IMR-90 (cell line): ENCODE measurements around the gene FGF3. TPM values are rescaled to one million over a fixed set of nuclear protein-coding genes. Genes with fewer than 3 reads are reported as not detected.

Source experiments
- ATAC-seq: fragments of 200-7000 bp; cut with Tn5 transposase; 2 replicates; pipeline ENCODE4 v1.9.1; 2020; ENCODE audit warnings: low read depth, mild to moderate bottlenecking, moderate library complexity
- BruUV-seq: library from RNA; stranded (reverse); fragments of 400-500 nt; replicated peaks from 2 replicates; lab custom pipeline; 2021; lab: Mats Ljungman, UMichigan
- CTCF ChIA-PET: fragments of 300-600 bp; formaldehyde crosslinking; extraction: SDS; loops from one replicate; lab custom pipeline; 2021; ENCODE audit warnings: antibody characterized with exemption; lab: Yijun Ruan, JAX
- POLR2A ChIA-PET: fragments of 300-600 bp; sonication (Branson Sonifier 250); formaldehyde crosslinking; loops from one replicate; lab custom pipeline; 2022; ENCODE audit warnings: antibody characterized with exemption; ENCODE audit not compliant: unreplicated experiment; lab: Charles Lee
- DNase-seq: peaks from one replicate; pipeline ENCODE4 v3.0.0; 2013
- H2AFZ ChIP-seq: replicated peaks from 2 replicates; pipeline ENCODE3; 2013; ENCODE audit warnings: low read length, mild to moderate bottlenecking; ENCODE audit not compliant: poor library complexity
- H2AK5ac ChIP-seq: 2 replicates; pipeline ENCODE4 v1.6.1; 2013; ENCODE audit warnings: low read depth, low read length, inconsistent platforms
- H2AK9ac ChIP-seq: replicated peaks from 2 replicates; pipeline ENCODE3; 2013; ENCODE audit warnings: mild to moderate bottlenecking, low read depth, low read length, moderate library complexity; ENCODE audit not compliant: poor library complexity
- H2BK120ac ChIP-seq: 2 replicates; pipeline ENCODE4 v1.6.1; 2013; ENCODE audit warnings: low read depth, low read length, inconsistent platforms
- H2BK15ac ChIP-seq: 3 replicates; pipeline ENCODE4 v1.6.1; 2013; ENCODE audit warnings: low read depth, low read length, inconsistent platforms
- H2BK20ac ChIP-seq: 2 replicates; pipeline ENCODE4 v1.6.1; 2013; ENCODE audit warnings: low read depth, mild to moderate bottlenecking, inconsistent platforms, low read length, moderate library complexity
- H2BK5ac ChIP-seq: 2 replicates; pipeline ENCODE4 v1.6.1; 2013; ENCODE audit warnings: mild to moderate bottlenecking, low read depth, low read length, inconsistent platforms; ENCODE audit not compliant: poor library complexity, severe bottlenecking
- H3K14ac ChIP-seq: replicated peaks from 2 replicates; pipeline ENCODE4 v1.6.1; 2013; ENCODE audit warnings: low read depth, low read length, inconsistent platforms
- H3K18ac ChIP-seq: 2 replicates; pipeline ENCODE4 v1.6.1; 2013; ENCODE audit warnings: low read depth, low read length, control low read depth
- H3K23ac ChIP-seq: 2 replicates; pipeline ENCODE4 v1.6.1; 2013; ENCODE audit warnings: low read depth, low read length, inconsistent platforms
- H3K27ac ChIP-seq: 2 replicates; pipeline ENCODE4 v1.5.1; 2013; ENCODE audit warnings: mild to moderate bottlenecking, control low read depth, low read length; ENCODE audit not compliant: insufficient read depth
- H3K27me3 ChIP-seq: 2 replicates; pipeline ENCODE4 v1.6.1; 2013; ENCODE audit warnings: low read length; ENCODE audit not compliant: control insufficient read depth, insufficient read depth
- H3K36me3 ChIP-seq: 2 replicates; pipeline ENCODE4 v1.6.1; 2013; ENCODE audit warnings: low read length, mixed read lengths; ENCODE audit not compliant: control insufficient read depth, insufficient read depth
- H3K4ac ChIP-seq: 2 replicates; pipeline ENCODE4 v1.6.1; 2013; ENCODE audit warnings: low read depth, low read length, inconsistent platforms
- H3K4me1 ChIP-seq: 2 replicates; pipeline ENCODE4 v1.6.1; 2013; ENCODE audit warnings: low read length, mixed read lengths; ENCODE audit not compliant: control insufficient read depth, insufficient read depth
- H3K4me2 ChIP-seq: 2 replicates; pipeline ENCODE4 v1.6.1; 2013; ENCODE audit warnings: low read depth, mild to moderate bottlenecking, control low read depth, low read length, moderate library complexity
- H3K4me3 ChIP-seq: 2 replicates; pipeline ENCODE4 v1.5.1; 2013; ENCODE audit warnings: low read depth, mild to moderate bottlenecking, control low read depth, low read length, moderate library complexity; ENCODE audit not compliant: insufficient read depth
- H3K56ac ChIP-seq: 2 replicates; pipeline ENCODE4 v1.6.1; 2013; ENCODE audit warnings: low read length, inconsistent platforms; ENCODE audit not compliant: insufficient read depth; ENCODE audit errors: extremely low read depth
- H3K79me1 ChIP-seq, 2 experiments: 2 replicates each; pipeline ENCODE4 v1.6.1; 2013; ENCODE audit warnings: low read length in 2 of 2, inconsistent platforms in 1 of 2, low read depth in 1 of 2
- H3K9ac ChIP-seq: 2 replicates; pipeline ENCODE4 v1.6.1; 2013; ENCODE audit warnings: low read depth, low read length, control low read depth
- H3K9me1 ChIP-seq: 2 replicates; pipeline ENCODE4 v1.6.1; 2013; ENCODE audit warnings: low read length, inconsistent platforms; ENCODE audit not compliant: insufficient read depth
- H3K9me3 ChIP-seq: 2 replicates; pipeline ENCODE4 v1.6.1; 2013; ENCODE audit warnings: low read length; ENCODE audit not compliant: control insufficient read depth, insufficient read depth
- H4K20me1 ChIP-seq: 2 replicates; pipeline ENCODE4 v1.6.1; 2013; ENCODE audit warnings: low read length, inconsistent platforms; ENCODE audit not compliant: insufficient read depth
- H4K5ac ChIP-seq: 2 replicates; pipeline ENCODE4 v1.6.1; 2013; ENCODE audit warnings: mild to moderate bottlenecking, low read depth, low read length, control low read depth
- H4K8ac ChIP-seq, 2 experiments: 2 replicates each; pipeline ENCODE4 v1.6.1; 2013; ENCODE audit warnings: low read depth in 2 of 2, low read length in 2 of 2, control low read depth in 1 of 2, inconsistent platforms in 1 of 2
- H4K91ac ChIP-seq: 2 replicates; pipeline ENCODE4 v1.6.1; 2013; ENCODE audit warnings: low read depth, low read length, inconsistent platforms; ENCODE audit not compliant: insufficient read depth
- BHLHE40 ChIP-seq: fragments of 150-350 bp; IDR thresholded peaks from 2 replicates; pipeline ENCODE4 v1.6.1; 2016; ENCODE audit warnings: mild to moderate bottlenecking, low read depth, low read length
- CEBPB ChIP-seq: IDR thresholded peaks from 2 replicates; pipeline ENCODE4 v1.6.1; 2012; ENCODE audit warnings: low read depth, low read length, improper control_type of control experiment
- ELK1 ChIP-seq: fragments of 150-350 bp; IDR thresholded peaks from 2 replicates; pipeline ENCODE4 v1.6.1; 2016; ENCODE audit warnings: low read depth, mild to moderate bottlenecking, low read length, moderate library complexity, borderline replicate concordance
- FOS ChIP-seq: fragments of 150-350 bp; IDR thresholded peaks from 2 replicates; pipeline ENCODE4 v1.6.1; 2016; ENCODE audit warnings: low read depth, low read length
- MAZ ChIP-seq: IDR thresholded peaks from 2 replicates; pipeline ENCODE4 v1.6.1; 2012; ENCODE audit warnings: low read depth, mild to moderate bottlenecking, low read length, improper control_type of control experiment, moderate library complexity, borderline replicate concordance
- MXI1 ChIP-seq: IDR thresholded peaks from 2 replicates; pipeline ENCODE4 v1.6.1; 2012; ENCODE audit warnings: low read depth, mild to moderate bottlenecking, low read length, moderate library complexity, borderline replicate concordance
- RFX5 ChIP-seq: IDR thresholded peaks from 2 replicates; pipeline ENCODE4 v1.8.0; 2012; ENCODE audit warnings: low read depth, mild to moderate bottlenecking, low read length, moderate library complexity
- SMC3 ChIP-seq: fragments of 150-350 bp; IDR thresholded peaks from 2 replicates; pipeline ENCODE4 v1.6.1; 2016; ENCODE audit warnings: low read depth, mild to moderate bottlenecking, antibody characterized with exemption, low read length, moderate library complexity
- USF2 ChIP-seq: fragments of 150-350 bp; IDR thresholded peaks from 2 replicates; pipeline ENCODE4 v1.6.1; 2017; ENCODE audit warnings: mild to moderate bottlenecking, antibody characterized with exemption, low read length, low read depth
- WGBS, 2 experiments: methylation state at CpG; one replicate each; pipeline versions ENCODE4 v1.1.5 to v1.1.7; 2013; ENCODE audit warnings: missing lambda C conversion rate in 2 of 2; ENCODE audit not compliant: insufficient read length in 1 of 2; ENCODE audit errors: extremely low coverage in 2 of 2; 5-methylcytosine and 5-hydroxymethylcytosine counted together
- dilution Hi-C: fragments of 300-500 bp; cut with HindIII; formaldehyde crosslinking; loops from one replicate; pipeline ENCODE4 v1.14.3; 2018; ENCODE audit warnings: low sequenced_read_pairs; ENCODE audit not compliant: unreplicated experiment
- in situ Hi-C: fragments of 300-500 bp; cut with MboI; formaldehyde crosslinking; loops from 3 replicates; pipeline ENCODE4 v1.14.3; 2019; ENCODE audit warnings: low sequenced_read_pairs, inconsistent platforms, mixed read lengths
- intact Hi-C: fragments of 100-400 bp; cut with micrococcal nuclease; formaldehyde crosslinking; loops from 2 replicates; pipeline ENCODE4 v1.10.0; 2022
- polyA plus RNA-seq, 3 experiments: library from polyadenylated mRNA; depleted of rRNA; stranded (reverse); fragments of >200 nt; gene quantifications; 2 replicates each; pipeline ENCODE4 v1.2.3, GENCODE V29; 2012; ENCODE audit warnings: low replicate concordance in 1 of 3
- total RNA-seq: library from RNA; depleted of rRNA; stranded (reverse); fragments of >200 nt; gene quantifications from 2 replicates; pipeline ENCODE4 v1.2.3, GENCODE V29; 2012
- TF ChIP-seq, protein P1 (sequence below): conservative IDR thresholded peaks from 2 replicates; pipeline ENCODE4 v1.5.1; 2012; ENCODE audit warnings: mild to moderate bottlenecking, low read depth, low read length, improper control_type of control experiment

FGF3 gene
- total and polyA plus RNA-seq, 2 of the 4 experiments (the other 2 are of a cell fraction) = not detected

DNA sequence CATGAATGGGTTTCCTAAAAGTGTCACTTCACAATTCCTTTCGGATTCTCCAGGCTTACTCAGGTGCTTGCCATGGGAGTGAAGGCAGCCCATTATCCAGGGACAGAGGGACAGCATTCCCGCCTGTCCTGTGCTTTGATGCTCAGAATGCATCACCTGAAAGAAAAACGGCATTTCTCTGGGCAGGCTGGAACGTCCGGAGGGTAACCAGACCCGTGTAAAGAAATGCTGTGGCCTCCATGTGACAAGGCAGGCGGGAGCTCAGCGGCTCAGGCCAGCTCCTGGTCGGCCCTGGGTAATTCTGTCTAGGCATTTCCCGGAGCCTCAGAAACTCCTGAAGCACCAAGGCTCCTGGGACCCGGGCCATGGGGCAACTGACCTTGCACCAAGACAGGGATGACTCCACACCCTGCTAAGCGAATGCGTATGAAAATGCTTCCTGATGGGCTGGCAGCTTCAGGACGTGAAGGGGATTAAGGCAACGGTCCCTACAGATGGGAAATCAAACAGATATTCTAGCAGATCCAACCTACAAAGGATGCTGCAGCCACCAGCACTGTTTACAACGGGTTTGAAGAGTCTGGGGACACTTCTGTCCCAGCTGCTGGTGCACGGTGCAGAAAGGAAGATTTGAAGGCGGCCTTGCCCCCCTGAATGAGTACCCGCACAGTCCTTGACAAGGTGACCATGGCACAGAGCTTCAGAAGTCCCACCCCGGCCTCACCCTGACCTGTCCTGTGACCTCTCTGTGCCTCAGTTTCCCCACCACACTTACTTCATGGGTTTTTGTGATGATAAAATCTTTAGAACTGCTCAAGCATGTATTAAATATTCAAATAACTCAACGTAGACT lies 13.6 kb upstream of the FGF3 start (continued):
- no peak for TF ChIP-seq USF2

DNA sequence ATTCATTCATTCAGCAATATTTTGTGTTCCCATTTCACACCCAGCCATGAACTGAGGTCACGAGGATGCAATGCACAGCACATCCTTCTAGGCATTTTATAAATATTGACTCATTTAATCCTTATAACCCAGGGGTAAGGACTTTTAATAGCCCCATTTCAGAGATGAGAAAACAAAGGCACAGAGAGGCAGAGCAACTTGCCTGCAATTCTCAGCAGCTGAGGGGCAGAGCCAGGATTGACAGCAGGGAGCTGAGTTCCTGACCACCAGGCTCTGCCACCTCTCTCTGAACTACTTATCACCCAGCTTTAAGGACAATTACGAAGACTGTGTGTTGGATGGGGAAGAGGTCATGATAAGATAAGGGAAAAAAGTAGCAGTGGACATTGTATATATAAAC lies 12.8 kb upstream of the FGF3 start:
- peaks cover 7% of the 10 kb centered on the region for H3K9me3 ChIP-seq
- dilution Hi-C loops (no loop called here), in situ Hi-C loops (no loop called here), intact Hi-C loops (no loop called here)
- DNase-seq (no peak), ATAC-seq (no peak)
- WGBS, 2 experiments = no CpG with 5 or more reads among the region's 2 CpGs
- H3K4me1 ChIP-seq = no peaks in the 10 kb centered on the region
- H4K8ac ChIP-seq = no peak overlapping the region
- H3K56ac ChIP-seq = no peak overlapping the region
- H3K9me1 ChIP-seq = no peaks in the 10 kb centered on the region
- TF ChIP-seq MAZ (no peak), MXI1 (no peak), ELK1 (no peak), FOS (no peak), RFX5 (no peak), SMC3 (no peak), BHLHE40 (no peak), CEBPB (no peak)
- TF ChIP-seq, protein P1, sequence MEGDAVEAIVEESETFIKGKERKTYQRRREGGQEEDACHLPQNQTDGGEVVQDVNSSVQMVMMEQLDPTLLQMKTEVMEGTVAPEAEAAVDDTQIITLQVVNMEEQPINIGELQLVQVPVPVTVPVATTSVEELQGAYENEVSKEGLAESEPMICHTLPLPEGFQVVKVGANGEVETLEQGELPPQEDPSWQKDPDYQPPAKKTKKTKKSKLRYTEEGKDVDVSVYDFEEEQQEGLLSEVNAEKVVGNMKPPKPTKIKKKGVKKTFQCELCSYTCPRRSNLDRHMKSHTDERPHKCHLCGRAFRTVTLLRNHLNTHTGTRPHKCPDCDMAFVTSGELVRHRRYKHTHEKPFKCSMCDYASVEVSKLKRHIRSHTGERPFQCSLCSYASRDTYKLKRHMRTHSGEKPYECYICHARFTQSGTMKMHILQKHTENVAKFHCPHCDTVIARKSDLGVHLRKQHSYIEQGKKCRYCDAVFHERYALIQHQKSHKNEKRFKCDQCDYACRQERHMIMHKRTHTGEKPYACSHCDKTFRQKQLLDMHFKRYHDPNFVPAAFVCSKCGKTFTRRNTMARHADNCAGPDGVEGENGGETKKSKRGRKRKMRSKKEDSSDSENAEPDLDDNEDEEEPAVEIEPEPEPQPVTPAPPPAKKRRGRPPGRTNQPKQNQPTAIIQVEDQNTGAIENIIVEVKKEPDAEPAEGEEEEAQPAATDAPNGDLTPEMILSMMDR = no peak
- H3K4me2 ChIP-seq = no peak overlapping the region
- H2BK120ac ChIP-seq = no peak overlapping the region
- H4K20me1 ChIP-seq = no peaks in the 10 kb centered on the region
- CTCF ChIA-PET = no interaction called here
- no peak overlapping the region for H2AFZ ChIP-seq
- POLR2A ChIA-PET = no interaction called here
- peaks cover 69% of the 10 kb centered on the region for H3K27me3 ChIP-seq
- H2BK15ac ChIP-seq = no peak overlapping the region
- H3K14ac ChIP-seq = no peak overlapping the region
- H2AK5ac ChIP-seq = no peak overlapping the region
- H2BK20ac ChIP-seq = no peak overlapping the region
- BruUV-seq = no TSS peak
- no peaks in the 10 kb centered on the region for H3K79me1 ChIP-seq
- H3K4me3 ChIP-seq = no peak overlapping the region
- no peaks in the 10 kb centered on the region for H3K36me3 ChIP-seq
- H2AK9ac ChIP-seq = no peak overlapping the region
- H3K18ac ChIP-seq = no peak overlapping the region
- H3K9ac ChIP-seq = no peak overlapping the region
- H4K5ac ChIP-seq = no peak overlapping the region
- H3K23ac ChIP-seq = no peak overlapping the region
- H3K27ac ChIP-seq = no peak overlapping the region
- H4K91ac ChIP-seq = no peak overlapping the region
- H3K4ac ChIP-seq = no peak overlapping the region
- no peak overlapping the region for H2BK5ac ChIP-seq
